G401 (cell line): ENCODE results near the gene TBC1D1. TPM values are rescaled to one million over a fixed set of nuclear protein-coding genes. Genes with fewer than 3 reads are reported as not detected.
"Not testable (repeated sequence)": the region's sequence is repeated elsewhere in the genome, so short reads cannot be mapped to it uniquely, and the experiment has no call there.

Experiments
- DNase-seq: peaks from one replicate; pipeline ENCODE4 v3.0.0-alpha.2; 2015; ENCODE audit warnings: low spot score
- in situ Hi-C: cut with HindIII; loops from 2 replicates; pipeline ENCODE4 v1.10.0; 2016; ENCODE audit warnings: low sequenced_read_pairs, mixed read lengths
- total RNA-seq: library from RNA; depleted of rRNA; stranded (reverse); fragments of >200 nt; shearing (Covaris generic); gene quantifications from 2 replicates; pipeline ENCODE4 v1.2.3, GENCODE V29; 2014

TBC1D1 gene
- total RNA-seq, 1 experiment from 2014 or later: 85.5 TPM

DNA sequence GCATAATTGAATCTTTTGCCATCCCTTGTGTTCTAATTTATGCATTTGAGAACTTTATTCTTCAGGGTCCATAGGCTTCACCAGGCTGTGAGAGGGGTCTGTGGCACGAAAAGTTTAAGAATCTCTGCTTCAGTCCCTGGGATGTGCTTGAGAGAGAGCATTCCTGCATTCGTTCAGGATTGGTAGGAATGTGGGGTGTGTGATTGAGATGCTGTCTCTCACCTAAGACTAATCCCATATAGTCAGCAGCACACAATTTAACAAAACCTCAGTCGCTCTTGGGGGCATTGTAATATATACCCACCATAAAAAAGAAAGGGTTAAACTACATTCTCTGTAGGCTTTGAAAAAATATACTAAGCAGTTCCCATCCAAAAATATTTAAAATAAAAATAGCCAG lies 111.0 kb downstream of the TBC1D1 start:
- DNase-seq: no peak
- in situ Hi-C loops: no loop called here

DNA sequence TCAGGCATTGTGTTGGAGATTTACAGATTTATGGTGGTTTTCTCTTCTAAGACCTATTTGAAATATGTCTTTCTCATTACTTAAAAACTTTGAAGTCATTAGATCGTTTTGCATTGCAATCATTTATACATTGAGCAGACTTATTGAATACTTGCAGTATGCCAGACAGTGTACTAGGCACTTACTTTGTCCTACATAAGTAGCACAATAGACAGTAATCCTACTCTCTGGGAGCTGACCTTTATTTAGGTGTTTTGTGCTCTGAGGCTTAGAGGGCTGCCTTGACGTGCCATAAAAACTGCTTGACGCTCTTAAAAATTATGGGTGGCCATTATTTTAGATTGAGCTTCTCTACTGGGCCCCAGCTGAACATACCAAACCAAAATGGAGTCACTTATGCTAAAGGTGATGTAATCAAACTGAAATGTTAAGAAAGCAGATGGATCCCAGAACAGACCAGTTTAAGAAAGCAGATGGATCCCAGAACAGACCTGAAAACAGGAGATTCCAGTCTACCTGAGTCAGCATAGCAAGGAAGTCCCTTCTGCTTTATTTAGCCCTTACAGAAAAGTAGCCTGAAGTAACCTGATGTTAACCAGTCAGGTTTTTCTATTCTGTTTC lies 111.7 kb downstream of the TBC1D1 start:
- in situ Hi-C loops: no loop called here
- DNase-seq: no peak

DNA sequence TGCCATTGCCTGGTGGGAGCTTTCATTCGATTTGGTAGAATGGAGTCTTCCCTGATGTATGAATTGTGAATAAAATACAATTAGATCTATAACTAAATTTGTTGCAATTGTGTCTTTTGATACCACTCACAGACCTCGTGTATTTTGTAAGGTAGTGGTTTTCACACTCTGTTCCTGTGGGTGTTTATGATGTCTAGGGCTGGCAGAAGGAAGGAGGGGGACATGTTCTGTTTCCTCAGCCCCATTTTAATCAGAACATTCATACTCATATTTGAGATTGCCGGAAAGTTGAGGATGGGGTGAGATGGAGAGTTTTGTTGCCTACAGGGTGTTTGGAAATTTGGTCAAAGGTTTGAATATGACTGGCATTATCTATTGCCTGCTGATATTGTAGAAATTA lies 112.2 kb downstream of the TBC1D1 start:
- DNase-seq: no peak
- in situ Hi-C loops: no loop called here

DNA sequence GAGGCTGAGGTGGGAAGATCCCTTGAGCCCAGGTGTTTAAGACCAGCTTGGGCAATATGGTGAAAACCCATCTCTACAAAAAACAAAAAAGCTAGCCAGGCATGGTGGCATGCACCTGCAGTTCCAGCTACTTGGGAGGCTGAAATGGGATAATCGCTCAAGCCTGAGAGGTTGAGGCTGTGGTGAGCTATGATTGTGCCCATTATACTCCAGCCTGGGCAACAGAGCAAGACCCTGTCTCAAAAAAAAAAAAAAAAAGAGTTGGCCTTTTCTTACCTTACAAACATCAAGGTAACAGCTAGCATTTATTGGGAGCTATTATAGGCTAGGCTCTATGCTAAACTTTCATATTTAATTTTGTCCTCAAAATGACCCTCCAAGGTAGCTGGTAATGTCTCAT lies 112.7 kb downstream of the TBC1D1 start:
- in situ Hi-C loops: no loop called here
- no peak for DNase-seq

DNA sequence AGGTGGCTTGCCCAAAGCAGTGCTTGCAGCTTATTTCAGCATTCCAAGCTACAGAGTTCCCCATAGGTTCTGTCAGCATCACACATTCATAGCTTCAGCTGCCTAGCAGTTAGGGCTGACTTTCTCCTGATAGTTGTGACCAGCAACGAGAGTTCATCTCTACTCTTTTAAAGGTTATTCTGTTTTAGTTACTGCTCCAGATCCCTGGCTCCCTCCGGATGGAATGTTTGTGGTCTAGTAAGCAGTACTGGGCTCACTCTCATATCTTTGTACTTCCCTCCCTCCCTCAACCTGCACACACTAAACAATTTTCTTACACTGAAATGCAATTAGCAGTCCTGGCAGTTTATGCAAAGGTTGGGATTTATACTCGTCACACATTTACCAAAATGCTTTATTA lies 113.2 kb downstream of the TBC1D1 start:
- no peak for DNase-seq
- in situ Hi-C loops: no loop called here

DNA sequence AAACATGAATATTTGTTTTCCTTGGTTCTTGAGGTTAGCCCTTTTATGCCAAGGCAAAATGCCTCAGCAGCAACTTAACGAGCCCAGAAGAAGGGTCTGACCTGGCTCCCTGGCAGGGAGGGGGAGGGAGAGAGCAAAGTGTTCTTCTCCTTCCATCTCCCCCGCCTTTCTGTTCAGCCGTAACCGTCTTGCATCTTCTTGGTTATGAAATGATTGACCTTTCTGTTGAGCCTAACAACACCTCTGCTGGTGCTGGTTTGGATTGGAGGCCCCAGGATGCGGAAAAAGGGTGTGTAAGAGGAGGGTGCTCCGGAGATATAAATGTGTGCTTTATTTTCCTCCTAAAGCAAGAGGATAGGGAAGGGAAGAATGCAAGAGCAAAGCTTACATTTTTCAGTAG lies 114.0 kb downstream of the TBC1D1 start:
- in situ Hi-C loops: no loop called here
- no peak for DNase-seq

DNA sequence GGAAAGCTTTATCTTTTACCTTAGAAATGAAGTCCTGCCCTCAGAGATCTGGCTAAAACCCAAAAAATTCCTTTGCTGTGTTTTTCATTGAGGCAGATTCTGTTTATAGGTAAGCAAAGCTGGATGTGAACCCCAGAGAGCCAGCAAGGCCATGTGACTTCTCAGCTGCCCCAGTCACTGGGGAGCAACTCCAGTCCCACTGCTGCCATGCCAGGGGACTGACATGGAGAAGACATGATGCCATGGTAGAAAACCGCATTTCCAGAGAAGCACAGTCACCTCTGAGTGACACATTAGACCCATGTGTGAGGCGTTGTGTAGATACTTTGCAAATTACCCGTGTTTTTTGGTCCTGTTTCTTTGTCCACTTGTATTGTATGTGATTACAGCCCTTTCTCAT lies 114.8 kb downstream of the TBC1D1 start:
- no peak for DNase-seq
- in situ Hi-C loops: no loop called here

DNA sequence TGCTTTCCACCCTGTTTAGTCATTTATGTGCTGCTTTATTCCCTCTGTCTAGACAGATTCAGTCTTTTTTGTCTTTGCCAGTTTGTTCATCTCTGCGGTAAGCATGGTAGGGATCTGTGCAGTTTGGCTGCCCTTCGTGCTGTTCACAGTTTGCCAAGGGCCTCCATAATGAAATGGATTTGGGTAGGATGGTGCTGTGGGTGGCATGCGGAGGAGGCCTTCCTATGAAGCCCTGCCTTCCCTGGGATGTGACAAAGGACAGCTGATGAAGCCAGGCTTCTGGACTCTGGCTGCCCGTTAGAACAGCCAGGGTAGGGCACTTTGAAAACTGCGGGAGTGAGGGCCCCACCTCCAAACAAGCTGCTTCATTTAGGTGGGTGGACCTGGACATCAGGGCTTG lies 116.8 kb downstream of the TBC1D1 start:
- in situ Hi-C loops: no loop called here
- DNase-seq: no peak

DNA sequence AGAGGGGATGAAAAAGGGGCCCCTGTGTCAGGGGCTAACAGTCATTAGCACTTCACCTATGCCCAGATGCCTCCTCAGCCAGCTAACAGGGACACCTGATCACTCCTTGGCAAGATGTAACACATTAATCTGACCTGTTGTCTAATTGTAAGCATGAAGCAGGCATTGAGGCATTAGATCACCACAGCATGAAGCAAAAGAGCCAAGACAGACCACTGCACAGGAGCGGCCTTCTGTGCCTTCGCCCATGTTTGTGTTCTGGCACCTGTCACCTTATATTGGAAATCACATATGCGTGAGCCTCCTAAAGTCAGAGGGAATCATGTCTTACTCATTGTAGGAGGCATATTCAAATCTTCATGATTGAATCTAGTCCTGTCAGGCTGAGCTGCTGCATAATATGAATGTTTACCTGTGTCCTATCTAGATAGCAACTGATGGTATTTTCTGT lies 117.7 kb downstream of the TBC1D1 start:
- peak; percentile 27 for DNase-seq
- in situ Hi-C loops: no loop called here

DNA sequence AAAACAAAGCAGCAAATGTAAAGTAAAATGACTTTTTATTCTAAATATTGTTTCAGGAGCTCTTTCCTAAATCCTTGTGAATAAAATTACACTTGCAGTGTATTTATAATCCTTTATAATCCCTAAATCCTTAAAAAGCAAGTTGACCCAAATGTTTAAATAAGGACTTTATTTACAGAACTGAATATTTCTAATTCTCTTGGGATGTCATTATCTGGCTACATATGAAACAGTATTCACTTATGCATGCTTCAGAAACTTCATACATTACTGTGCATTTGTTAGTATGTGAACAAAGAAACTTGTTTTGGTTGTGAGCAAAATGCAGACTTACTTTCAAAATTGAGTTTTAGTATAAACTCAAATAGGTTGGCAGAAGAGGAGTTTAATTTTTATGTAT lies 118.5 kb downstream of the TBC1D1 start:
- no peak for DNase-seq
- in situ Hi-C loops: no loop called here

DNA sequence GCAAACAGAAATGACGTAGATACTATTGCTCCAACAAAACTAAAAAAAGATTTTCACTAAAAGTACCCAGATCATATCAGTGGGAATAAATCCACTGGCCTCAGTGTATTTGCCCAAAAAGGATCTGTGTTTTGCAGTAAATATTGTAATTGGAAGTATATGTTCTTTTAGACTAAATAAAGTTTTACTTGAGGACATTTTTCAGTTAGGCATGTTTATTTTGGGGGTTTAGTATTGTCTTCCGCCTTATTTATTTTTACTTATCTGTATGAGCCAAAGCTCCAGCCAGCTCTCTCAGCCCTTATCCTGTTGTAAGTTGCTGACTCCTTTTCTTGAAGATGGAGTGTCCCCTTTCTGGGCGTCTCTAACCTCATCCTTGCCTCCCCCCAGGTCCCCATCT lies 119.1 kb downstream of the TBC1D1 start:
- in situ Hi-C loops: no loop called here
- no peak for DNase-seq

DNA sequence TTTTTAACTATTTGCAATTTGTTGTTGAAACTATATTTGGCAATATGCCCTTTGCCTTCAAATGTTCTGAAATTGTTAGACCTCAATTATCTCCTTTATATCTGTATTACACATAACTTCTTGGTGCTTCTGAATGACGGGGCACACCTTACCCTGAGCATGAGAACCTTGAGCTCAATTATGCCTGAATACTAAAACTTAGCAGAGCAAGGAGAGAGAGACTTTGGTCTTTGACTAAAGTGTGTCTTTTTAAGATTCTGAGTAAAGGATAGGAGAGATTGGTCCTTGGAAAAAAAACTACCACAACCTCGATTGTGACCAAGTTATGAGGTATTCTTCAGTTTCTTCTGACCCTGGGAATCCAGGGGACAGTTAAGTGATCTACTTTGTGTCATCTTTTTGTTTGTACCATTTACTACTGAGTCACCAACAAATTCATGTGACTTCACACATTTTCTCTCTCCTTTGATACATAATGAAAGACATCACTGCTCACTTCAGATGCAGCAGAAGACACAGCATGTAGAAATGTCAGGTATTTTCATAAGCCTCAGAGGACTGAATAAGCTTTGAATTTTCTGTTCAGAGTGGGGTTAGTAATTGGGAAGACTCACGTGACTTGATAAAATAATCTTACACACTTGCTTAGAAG lies 120.8 kb downstream of the TBC1D1 start:
- no peak for DNase-seq
- in situ Hi-C loops: no loop called here

DNA sequence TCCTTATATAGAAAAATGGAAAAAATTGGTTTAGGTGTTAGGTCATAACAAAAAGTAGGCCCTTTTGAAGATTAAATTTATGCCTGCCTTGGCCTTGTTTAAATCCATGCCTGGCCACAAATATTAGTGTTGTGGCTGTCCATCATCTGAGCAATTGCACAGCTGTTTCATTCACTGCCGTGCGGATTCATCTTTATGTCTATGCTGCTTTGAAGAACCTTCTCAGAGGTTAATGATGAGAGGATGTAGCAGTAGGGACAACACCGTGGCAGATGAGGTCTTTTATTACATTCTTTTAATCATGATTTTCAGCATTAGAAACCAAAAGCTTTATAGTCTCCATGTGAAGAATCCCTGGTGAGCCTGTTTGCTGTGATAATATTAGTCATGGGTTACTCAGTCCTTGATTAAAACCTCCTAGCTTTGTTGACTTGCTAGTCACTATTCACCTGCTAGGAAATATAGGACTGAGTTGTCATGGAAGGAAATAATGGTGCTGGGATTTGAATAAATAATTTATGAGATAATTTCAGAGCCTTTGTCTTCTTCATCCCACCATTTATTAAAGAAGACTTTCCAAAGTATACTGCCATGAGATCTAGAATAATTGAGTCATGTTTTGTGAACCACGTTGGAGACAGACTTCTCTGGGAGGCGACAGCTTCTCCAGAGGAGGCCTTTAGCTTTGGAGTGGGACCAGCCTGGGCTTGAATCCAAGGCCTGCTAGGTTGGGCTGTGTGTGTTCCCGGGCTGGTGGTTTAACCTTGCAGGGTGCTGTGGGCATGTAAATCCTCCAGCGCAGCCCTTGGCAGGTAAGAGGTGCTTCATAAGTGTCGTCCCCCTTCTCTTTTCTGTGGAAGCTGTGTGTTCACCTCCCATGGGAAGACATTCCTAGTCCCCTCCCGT lies 122.8 kb downstream of the TBC1D1 start:
- in situ Hi-C loops: no loop called here
- peak; percentile 85 for DNase-seq

DNA sequence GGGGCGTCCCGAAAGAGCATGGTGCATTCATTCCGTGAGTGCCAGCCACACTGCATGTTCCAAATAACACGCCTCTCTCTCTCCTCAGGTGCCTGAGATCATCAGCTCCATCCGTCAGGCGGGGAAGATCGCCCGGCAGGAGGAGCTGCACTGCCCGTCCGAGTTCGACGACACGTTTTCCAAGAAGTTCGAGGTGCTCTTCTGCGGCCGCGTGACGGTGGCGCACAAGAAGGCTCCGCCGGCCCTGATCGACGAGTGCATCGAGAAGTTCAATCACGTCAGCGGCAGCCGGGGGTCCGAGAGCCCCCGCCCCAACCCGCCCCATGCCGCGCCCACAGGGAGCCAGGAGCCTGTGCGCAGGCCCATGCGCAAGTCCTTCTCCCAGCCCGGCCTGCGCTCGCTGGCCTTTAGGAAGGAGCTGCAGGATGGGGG lies 123.6 kb downstream of the TBC1D1 start:
- in situ Hi-C loops: no loop called here
- no peak for DNase-seq

DNA sequence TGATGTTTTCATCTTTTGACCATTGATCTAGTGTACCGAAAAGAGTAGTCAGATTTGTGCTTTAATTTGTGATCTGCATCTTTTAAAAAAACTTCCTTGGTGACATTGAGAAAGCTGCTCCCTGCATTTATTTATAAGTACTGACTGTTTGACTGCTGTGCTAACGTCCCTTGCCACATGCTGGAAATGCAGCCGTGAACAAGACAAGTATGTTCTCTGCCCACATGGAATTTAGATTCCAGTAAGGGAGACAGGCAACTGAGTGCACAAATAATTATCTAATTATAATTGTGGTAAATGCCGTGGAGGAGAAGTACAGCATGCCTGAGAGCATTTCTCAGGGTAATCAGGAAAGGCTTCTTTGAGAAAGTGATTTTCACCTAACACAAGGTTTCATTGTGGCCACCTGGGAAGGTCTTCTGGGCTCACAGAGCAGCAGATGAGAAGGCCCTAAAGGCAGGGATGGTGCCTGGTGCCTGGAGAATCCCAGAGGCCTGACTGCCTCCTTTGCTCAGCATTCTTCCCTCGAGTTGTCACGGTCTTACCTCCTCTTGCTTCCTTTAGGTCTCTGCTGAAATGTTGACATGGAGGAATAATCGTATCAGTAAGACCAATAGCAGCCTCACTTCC lies 125.1 kb downstream of the TBC1D1 start:
- in situ Hi-C loops: no loop called here
- no peak for DNase-seq

DNA sequence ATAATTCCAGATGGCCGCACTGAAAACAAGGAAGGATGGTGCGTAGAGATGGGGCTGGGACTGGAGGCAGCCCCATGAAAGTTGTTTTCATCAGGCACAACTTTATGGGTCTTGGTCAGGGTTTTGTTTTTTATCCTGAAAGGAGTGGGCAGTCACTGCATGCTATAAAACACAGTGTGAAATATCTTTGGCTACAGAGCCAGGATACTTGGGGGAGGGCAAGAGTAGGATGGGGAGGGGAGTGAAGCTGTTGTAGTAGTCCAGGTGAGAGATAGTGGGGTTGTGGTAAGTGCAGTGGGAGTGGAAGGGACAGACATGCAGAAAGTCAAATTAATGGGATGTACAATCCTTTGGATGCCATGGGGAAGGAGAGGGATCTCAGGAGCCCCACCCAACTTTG lies 125.8 kb downstream of the TBC1D1 start:
- in situ Hi-C loops: no loop called here
- DNase-seq: no peak

DNA sequence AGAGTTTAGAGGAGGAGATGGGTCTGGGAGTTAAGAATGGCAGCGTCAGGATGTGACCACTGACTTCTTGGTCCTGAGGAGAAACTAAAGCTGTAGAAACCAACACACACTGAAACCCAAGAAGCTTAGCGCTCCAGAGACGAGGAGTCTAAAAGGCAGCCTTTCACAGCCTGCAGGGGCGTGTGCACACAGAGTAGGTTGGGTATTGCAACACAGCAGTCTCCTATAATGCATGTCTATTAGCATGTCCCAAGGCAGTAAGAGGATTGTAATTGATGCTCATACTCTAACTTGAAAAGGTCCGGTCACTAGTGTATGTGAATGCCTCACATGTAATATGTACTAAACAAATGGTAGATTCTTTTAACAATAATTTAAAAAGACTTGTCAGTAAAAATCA lies 126.7 kb downstream of the TBC1D1 start:
- in situ Hi-C loops: no loop called here
- DNase-seq: no peak

DNA sequence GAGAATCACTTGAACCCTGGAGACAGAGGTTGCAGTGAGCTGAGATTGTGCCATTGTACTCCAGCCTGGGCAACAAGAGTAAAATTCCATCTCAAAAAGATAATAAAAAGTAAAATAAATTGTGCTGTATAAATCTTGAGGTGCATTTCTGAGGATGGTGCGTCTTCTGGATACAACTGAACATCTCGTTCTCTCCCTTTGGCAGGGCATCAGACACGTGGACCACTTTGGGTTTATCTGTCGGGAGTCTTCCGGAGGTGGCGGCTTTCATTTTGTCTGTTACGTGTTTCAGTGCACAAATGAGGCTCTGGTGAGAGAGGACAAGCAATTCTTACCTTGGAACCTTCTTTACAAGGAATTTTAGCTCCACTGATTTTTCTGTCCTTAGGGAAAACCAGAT lies 129.5 kb downstream of the TBC1D1 start:
- DNase-seq: no peak
- in situ Hi-C loops: no loop called here

DNA sequence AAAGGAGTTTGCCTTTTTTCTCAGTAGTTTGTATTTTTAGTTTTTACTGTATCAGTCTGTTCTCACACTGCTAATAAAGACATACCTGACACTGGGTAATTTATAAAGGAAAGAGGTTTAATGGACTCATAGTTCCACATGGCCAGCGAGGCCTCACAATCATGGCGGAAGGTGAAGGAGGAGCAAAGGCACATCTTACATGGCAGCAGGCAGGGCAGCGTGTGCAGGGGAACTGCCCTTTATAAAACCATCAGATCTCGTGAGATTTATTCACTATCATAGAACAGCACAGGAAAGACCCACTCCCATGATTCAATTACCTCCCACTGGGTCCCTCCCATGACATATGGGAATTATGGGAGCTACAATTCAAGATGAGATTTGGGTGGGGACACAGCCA lies 130.1 kb downstream of the TBC1D1 start:
- DNase-seq, in situ Hi-C loops: not testable (repeated sequence)

DNA sequence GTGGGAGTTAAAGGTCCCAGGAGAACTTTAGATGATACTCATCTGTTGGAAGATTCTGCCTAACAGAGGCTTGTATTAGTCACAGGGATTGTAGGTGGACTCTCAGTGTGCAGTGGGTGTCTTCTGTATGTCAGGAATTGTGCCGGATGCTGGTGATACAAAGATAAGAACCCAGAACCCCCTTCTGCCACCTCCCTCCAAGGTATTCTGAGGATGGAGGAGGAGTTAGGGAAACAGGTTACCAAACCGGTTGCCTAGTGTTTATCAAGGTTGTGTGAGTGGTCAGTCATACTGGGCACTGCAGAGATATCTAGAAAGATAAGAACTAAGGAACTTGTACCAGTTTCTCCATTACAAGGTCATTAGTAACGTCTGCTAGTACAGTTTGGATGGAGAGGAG lies 130.9 kb downstream of the TBC1D1 start:
- in situ Hi-C loops: no loop called here
- no peak for DNase-seq
